NCI-H226 (cell line): Measurements from ENCODE around the gene APOBEC3H.
A peak's percentile ranks its signal among the peaks of the same experiment; 100 is the strongest.

ENCODE experiments used
- DNase-seq: peaks from one replicate; pipeline ENCODE4 v3.0.0-alpha.2; 2015

APOBEC3H gene

DNA sequence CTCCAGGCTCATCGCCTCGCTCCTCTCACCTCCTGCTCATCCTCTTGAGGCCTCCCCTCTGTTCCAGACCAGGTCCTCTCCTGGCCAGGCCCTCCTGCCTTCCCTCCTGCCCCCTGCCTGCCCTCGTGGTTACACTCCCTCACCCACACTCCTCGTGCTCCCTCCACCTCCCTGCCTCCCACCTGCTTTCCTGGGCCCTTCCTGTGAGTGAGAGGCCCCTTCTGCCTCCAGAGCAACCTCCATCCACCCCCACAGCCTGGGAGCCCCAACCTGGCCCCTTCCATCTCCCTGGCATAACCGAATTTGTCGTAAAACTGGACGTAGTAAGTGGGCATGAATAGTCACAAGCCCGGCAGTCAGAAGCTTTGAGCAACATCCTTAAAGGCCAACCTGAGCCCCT, 15.4 kb upstream of the APOBEC3H start:
- no peak for DNase-seq

DNA sequence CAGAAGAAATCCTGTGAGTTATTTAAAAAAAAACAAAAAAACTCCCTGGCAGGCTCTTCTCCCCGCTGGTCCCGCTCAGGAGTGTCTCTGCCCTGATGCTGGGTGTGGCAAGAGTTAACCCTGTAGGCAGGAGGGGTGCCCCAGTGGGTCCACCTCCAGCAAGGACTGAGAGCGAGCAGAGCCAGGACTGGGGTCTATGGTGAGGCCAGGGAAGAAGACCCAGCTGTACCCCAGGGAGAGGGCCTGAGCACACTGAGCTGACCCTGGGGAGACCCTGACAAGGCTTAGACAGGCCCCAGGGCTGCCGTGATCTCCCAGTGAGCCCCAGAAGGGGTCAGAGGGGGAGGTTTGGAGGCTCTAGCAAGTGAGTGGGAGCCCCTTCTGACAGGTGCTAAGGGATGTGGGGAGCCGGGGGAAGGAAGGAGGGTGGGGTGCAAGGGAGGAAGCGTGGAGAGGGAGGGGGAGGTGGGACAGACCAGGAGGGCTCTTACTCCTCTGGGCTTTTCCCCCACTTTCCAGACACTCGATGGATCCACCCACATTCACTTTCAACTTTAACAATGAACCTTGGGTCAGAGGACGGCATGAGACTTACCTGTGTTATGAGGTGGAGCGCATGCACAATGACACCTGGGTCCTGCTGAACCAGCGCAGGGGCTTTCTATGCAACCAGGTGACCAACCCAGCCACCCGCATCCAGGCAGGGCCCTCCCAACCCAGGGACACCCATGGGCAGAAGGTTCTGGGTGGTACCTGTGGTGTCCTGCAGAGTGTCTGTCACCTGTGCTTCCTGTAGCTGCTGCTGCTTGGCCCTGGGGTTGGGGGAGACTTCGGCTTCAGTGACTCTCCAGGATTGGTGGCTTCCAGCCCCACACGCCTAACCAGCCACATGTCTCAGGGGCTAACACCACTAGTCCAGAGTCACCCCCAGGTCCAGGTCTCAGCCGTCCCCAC, 13.6 kb upstream of the APOBEC3H start:
- DNase-seq = no peak

DNA sequence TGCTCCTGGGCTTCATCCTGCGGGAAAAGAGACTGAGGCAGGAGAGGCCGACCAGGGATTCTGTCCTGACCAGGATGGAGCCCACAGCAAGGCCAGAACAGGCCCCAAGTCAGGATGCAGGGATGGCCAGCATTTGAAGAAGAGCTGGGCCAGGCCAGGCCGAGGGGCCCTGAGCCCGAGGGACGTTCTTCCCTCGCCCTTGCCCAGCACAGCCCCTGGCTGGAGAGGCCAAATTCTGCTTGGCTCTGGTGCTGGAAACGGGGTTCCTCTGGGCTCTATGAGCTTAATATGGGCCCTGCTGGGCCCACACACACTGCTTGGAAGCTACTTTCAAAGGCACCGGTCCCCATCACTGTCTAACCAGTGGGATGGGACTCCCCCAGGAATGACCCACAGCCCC, 12.4 kb upstream of the APOBEC3H start:
- DNase-seq = no peak

DNA sequence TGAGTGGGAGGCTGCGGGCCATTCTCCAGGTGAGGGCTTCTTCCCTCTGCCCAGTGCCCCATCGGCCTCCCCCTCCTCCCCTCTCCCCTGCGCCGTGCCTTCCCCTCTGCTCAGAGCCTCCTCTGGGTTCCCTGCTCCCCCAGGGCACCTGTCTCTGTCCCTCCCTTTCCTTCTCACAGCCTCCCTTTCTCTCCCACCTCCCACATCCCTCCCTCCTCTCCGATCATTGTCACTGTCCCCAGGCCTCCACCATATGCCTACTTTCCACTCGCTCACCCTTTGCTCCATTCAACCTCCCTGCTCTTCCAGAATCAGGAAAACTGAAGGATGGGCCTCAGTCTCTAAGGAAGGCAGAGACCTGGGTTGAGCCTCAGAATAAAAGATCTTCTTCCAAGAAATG, 9.9 kb upstream of the APOBEC3H start:
- DNase-seq = no peak

DNA sequence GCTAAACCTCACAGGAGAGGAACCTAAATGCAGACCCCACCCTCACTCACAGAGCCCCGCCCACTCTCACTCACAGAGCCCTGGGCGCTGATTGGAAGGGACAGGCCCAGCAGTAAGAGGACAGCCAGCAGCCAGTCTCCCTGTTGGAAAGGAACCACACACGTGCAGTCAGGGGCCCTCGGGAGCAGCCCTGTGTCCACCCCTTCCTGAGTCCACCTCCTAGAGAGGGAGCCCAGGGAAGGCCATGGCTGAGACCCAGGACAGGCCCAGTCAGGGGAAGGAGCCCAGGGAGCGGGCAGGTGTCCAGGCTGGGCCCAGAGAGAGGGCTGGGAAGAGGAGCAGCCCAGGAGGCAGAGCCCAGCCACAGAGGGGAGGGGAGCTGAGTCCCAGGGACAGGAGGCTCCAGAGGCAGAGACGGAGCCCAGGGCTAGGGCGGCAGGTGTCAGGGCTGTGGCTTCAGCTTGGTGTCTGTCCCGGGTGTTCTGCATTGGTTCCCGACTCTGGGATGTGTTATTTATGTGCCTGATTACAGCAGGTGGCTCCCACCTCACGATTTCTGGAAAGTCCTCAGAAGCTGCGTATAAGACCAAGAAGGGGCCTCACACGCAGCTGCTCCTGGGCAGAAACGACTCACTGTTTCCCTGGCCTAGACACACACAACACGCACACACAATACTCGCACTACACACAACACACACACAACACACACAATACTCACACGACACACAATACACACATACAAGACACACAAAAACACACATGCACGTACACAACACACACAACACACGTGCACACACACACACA, 9.0 kb upstream of the APOBEC3H start:
- DNase-seq = no peak

DNA sequence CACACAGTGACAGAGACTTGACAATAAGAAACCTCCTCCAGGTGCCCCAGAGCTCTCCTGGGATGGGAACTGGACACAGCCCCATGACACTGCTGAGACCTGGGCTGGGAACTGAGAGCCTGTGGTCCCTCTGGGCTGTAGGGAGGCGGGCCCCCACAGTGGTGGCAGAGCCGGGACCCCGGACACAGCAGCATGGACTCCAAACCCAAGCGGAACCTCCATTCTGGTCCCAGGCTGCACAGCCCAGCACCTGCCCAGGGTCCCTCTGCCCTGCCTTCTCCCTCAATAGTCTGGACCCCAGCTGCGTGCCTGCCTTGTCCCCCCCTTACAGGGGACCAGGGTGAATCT, 8.4 kb upstream of the APOBEC3H start:
- DNase-seq = no peak

DNA sequence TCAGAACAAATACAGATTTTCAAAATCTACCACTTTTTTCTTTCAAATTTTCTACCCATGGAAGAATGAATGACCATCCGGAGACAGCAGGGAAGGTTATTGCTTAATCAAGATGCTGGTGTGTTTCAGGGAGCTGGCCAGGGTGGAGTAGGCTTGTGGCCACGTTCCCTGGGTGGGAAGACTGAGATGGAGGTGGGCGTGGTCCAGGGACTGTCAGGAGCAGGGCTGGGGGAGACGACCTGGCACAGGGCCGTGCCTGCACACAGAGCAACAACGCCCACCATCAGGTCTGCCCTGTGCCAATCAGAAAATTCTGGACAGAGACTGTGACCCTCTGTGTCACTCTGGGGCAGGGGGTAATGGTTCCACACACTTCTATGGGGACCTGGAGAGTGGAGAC, 7.1 kb upstream of the APOBEC3H start:
- DNase-seq = no peak

DNA sequence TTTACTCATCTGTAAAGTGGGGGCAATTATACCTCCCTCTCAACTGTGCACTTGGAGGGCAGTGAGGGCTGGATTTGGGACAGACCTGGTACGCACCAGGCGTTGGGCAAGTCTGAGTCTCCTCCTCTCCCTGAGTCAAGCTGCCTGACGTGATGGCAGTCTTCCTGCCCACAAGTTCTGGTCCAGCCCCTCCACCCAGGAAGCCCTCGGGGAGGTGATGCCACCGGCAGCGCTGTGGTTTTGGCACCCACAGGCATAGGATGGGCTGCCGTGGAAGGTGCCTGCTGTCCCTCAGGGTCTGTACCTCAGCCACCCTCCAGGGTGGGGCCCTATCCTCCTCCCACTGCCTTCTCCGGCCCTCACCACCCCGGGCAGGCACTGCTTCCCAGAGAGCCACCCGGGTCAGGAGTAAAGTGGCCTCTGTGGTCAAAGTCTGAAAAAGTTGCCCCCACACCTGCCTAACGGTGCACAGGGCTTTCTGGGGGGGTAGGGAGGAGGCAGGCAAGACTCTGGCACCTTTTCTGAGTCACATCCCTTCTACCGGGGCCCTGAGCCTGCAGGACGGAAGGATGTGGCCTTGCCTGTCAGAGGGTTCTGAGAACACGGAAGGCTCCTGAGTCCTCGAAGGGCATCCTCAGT, 6.5 kb upstream of the APOBEC3H start:
- peak; percentile 56 for DNase-seq

DNA sequence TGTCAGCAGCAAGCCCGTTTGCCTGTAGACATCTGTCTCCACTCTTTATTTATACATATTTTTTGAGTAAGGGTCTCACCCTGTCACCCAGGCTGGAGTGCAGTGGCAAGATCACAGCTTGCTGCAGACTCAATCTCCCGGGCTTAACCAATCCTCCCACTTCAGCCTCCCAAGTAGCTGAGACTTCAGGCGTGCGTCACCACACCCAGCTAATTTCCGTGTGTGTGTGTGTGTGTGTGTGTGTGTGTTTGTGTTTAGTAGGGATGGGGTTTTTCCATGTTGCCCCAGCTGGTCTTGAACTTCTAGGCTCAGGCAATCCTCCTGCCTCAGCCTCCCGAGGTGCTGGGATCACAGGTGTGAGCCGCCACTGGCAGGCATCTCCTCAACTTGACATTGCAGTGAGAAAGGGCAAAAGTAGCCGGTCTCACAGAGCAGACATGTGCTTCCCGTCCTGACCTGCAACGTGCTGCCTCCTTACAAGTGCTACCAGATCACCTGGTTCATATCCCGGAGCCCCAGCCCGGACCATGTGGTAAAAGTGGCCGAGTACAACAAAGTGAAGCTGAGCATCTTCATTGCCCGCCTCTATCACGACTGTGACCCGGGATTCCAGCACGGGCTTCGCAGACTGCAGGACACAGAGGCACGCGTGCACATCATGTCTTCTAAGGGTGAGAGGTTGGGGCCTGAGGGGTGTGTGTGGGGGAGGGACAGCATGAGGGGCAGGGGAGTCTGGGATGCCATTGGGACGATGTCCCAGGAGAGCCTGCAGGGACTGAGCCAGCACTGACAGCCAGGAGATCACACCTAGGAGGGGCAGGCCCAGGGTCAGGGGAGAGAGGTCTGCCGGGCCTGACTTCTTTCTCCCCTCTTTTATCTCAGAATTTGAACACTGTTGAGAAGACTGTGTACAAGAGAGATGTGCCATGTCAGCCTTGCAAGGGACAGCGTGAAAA, 5.6 kb upstream of the APOBEC3H start:
- DNase-seq = no peak

DNA sequence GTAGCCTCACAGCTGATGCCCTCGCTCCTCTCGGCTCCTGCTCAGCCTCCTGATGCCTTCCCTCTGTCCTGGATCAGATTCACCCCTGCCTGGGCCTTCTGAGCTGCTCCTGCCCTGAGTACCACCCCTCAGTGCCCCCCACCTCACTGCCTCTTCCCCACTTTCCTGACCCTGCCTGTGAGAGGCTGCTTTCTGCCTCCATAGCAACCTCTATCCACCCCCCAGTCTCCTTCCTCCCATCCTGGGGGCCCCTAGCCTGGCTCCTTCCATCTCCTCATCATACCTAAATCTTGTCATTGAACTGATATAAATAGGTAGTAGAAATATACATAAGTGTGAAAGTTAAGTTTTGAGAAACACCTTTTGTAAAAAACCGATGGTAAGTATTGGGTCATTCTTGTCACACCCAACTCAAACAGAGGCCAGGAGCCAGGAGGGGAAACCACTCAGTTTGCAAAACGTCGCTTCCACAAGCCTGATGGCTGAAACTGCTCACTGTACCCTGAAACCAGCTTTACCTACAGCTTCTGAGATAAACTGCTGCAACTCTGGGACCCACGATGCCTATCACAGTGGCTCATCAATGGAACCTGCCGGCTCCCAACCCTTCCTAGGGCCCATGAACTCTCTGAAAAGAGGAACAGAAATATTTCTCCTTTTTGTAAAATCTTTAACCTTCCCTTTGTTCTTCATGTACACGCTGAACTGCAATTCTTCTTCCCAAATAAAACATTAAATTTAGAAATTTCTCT, 4.8 kb upstream of the APOBEC3H start:
- DNase-seq = no peak

DNA sequence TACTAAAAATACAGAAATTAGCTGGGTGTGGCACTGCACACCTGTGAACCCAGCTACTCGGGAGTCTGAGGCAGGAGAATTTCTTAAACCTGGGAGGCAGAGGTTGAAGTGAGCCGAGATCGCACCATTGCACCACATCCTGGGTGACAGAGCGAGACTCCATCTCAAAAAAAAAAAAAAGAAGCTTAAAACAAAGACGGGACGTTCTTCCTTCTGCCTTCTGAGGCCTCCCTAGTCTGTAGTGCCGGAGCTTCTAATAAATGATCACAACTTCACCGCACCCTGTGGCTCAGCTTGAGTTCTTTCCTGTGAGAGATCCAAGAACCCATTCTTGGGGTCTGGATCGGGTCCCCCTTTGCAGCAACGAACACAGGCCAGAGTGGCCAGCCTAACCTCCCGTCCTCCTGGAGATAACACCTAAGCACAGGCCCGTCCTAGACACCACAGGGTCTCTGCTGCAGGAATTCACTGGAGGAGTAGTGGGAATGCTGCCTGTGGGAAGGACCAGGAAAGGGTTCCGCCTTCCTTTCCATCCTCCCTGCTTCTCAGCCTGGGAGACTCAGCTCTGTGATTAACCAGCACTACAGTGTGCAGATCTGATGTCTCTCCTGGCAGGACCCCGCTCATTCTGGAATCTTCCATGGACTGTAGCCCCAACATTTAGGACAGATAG, 2.2 kb upstream of the APOBEC3H start:
- DNase-seq = no peak

DNA sequence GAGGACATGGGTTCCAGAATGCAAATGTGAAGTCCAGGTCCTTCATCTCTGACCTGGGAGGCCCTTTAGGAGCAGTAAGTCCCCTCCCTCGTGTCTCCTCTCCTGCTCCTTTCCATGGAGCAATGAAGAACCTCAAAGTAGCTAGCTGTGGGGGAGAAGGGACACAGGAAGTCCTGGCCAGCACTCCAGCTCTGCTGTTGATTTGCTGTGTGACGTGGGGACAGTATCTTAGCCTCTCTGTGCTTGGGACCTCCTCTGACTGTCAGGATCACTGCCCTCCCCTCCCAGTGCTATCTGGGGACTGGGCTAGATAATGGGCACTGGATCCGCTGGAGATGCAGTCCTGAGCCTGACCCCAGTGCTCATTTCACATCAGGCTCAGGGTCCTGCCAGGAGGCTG, 1.1 kb upstream of the APOBEC3H start:
- DNase-seq = no peak

DNA sequence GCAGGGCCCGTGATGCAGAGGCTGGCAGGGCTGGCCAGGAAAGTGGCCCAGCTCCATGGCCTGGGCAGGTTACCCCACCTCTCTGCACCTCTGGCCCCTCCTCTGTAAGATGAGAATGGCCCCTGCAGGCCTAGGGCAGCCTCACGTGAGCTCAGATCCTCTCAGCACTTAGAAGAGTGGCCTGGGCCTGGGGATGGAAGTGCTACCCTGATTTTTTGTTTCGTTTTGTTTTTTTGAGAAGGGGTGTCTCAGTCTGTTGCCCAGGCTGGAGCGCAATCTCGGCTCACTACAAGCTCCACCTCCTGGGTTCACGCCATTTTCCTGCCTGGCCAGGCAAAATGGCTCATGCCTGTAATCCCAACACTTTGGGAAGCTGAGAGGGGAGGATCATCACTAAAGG, 982 bp downstream of the APOBEC3H start:
- no peak for DNase-seq

DNA sequence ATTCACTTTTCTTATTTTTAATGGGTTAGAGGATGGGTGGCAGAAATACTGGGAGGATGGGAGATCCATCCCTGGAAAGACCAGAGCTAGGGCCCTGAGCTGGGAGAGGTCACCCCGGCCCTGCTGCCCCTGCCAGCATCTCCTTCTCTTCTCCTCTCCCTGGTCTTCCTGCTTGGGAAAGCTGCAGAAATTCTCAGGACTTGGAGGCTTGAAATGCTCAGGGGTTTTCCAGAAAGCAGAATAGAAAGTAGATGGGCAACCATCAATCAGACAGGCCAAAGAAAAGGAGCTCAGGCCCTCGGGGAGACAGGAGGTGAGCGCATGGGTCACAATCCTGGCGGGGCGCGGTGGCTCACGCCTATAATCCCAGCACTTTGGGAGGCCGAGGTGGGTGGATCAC, 1.5 kb downstream of the APOBEC3H start:
- no peak for DNase-seq

DNA sequence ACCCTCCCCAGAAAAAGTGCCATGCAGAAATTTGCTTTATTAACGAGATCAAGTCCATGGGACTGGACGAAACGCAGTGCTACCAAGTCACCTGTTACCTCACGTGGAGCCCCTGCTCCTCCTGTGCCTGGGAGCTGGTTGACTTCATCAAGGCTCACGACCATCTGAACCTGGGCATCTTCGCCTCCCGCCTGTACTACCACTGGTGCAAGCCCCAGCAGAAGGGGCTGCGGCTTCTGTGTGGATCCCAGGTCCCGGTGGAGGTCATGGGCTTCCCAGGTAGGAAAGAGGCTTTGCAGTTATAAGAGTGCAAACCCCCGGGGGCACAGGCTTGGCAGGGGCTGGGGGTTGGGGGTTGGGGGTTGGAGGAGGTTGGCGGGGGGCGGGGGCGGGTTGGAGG, 4.2 kb downstream of the APOBEC3H start:
- no peak for DNase-seq

DNA sequence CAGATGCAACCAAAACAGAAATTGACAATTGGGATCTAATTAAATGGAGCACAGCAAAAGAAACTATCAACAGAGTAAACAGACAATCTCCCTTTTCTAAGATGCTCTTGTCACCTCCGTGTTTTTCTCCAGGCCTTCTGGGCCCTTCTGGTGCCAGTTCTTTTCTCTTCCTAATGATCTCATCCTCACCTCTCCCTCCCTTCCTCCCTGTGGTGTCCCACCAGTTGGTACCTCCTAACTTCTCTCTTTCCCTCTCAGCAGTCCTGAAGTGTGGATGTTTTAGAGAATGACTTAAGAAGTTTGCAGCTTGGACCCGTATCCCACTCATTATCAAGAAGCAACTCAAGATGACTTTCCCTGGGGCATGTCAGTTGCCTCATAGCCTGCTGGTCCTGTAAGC, 6.4 kb downstream of the APOBEC3H start:
- no peak for DNase-seq

DNA sequence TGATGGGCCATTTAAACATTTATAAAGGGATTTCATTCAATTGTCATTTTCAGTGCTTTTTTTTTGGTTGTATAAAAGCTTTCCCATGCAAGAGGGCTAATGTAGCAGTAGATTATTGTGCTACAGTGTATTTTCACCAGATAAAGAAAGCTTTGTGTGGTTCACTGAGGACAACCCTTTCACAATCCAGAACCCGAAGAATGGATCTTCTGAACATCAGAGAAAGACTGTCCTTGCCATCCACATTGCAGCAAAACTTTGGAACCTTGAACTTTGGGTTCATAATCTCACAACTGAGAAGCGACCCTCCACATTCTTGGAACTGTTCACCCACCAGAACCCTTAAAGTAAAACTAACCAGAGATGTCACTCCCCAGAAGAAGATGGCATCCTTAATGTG, 9.3 kb downstream of the APOBEC3H start:
- DNase-seq = no peak

DNA sequence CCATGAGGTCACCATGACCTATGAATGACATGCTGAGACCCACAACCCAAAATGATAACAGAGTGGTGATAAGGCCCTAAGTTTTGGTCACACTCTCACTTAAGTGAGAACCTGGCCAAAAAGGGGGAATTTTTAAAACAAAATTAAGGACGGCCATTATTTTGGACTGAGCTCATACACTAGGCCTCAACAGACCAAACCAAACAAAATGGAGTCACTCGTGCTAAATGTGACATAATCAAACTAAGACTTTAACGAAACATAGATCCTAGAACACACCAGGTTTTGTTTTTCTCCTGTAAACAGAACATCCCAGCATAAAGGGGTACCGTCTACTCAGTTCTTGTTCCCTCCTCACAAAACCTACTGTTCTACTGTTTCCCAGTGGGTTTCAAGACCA, 11.4 kb downstream of the APOBEC3H start:
- no peak for DNase-seq

DNA sequence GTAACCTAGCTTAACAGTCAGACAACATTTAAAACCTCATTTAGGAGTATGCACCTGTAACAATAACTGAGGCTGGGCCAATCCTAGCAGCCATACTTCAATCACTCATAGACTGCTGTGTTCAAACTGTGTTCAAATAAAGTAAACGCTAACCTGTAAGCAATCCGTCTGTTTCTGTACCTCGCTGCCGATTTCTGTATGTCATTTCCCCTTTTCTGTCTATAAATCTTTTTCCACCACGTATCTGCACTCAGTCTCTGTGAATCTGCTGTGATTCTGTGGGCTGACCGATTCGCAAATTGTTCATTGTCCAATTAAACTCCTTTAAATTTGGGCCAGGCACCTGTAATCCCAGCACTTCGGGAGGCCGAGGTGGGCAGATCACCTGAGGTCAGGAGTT, 12.3 kb downstream of the APOBEC3H start:
- no peak for DNase-seq

DNA sequence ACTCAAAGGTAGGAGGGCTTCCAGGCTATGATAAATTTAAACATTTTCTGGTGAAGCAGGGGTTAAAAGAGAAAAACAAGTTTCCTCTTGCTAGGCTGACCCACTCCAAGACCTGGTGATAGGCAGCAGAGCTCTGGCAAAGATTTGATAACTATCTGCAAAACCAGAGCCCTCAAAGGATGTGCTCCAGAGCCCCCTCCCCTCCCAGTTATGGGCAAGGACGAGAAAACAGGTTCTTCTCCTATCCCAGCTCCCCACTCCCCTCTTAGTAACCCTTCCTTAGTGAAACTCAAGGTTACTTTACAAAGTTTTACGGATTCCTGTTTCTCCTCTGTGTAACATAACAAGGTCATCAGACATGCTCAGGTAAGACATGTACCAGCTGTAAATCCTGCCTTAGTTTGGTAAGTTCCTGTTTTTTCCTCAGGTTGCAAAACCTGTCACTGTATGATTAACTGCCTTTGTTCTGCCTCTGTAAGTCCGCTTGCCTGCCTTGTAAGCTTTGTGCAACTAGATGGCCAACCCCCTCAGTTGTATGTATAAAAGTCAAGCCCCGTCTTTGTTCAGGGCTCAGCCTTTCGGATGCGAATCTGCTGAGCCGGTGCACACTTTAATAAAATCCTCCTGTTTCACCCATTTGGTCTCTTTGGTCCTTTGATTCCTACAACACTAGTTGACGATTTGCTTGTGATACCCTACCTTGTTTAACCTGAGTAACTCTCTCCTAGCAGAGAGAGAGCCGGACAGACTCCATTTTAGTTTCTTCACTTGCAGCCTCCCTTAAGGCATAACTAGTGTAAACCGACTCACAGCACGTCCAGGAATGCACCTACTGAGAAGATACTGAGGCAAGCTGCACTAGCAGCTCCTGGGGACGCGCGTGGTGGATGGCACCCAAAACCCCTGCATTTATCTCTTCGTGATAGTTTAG, 13.9 kb downstream of the APOBEC3H start:
- no peak for DNase-seq
